Measurements from ENCODE around the gene GAK. TPM values are rescaled to one million over a fixed set of nuclear protein-coding genes. Genes with fewer than 3 reads are reported as not detected.
A peak's percentile ranks its signal among the peaks of the same experiment; 100 is the strongest.

The GAK gene
- total and polyA plus RNA-seq, 2 experiments from 2014 or later: 87.1 to 88.4 TPM

- Histone ChIP-seq H3K9me2 (replicated peaks; ENCODE audit: insufficient read depth) (no peaks in the 10 kb centered on the region), H3K27me3 (no peaks in the 10 kb centered on the region), H3K4me2 (no peak overlapping the region), H3K4me1 (ENCODE audit: insufficient read depth) (no peaks in the 10 kb centered on the region), H2AFZ (no peak overlapping the region), H3K36me3 (replicated peaks; ENCODE audit: insufficient read depth, low read depth) (no peaks in the 10 kb centered on the region), H3K9me3 (ENCODE audit: low read depth) (no peaks in the 10 kb centered on the region), H3K79me2 (no peaks in the 10 kb centered on the region), H4K20me1 (ENCODE audit: insufficient read depth, poor library complexity, severe bottlenecking) (no peaks in the 10 kb centered on the region), H3K4me3 (no peak overlapping the region), H3K27ac (no peak overlapping the region)
- DNase-seq (ENCODE audit: low spot score): no peak
- TF ChIP-seq EZH2phosphoT487 (IDR thresholded peaks at IDR 0.05; ENCODE audit: low read depth, severe bottlenecking, unreplicated experiment) (no peak), EZH2 (IDR thresholded peaks at IDR 0.05; ENCODE audit: borderline replicate concordance) (no peak), CTCF (IDR thresholded peaks at IDR 0.05; ENCODE audit: poor library complexity) (peak; percentile 8)
- 95% methylated on average over 24 of the region's 24 CpGs for WGBS (ENCODE audit: low lambda C conversion rate, missing lambda C conversion rate)
Observed at GRCh38 chr4:876780-877179, 55.3 kb downstream of the GAK start.

- no peaks in the 10 kb centered on the region for H3K36me3 ChIP-seq (replicated peaks; ENCODE audit: insufficient read depth, low read depth)
- H2AFZ ChIP-seq: no peak overlapping the region
- H3K4me2 ChIP-seq: no peak overlapping the region
- H3K27ac ChIP-seq: no peak overlapping the region
- H3K4me3 ChIP-seq: no peak overlapping the region
- no peaks in the 10 kb centered on the region for H3K4me1 ChIP-seq (ENCODE audit: insufficient read depth)
- H3K79me2 ChIP-seq: no peaks in the 10 kb centered on the region
- no peaks in the 10 kb centered on the region for H3K27me3 ChIP-seq
- no peaks in the 10 kb centered on the region for H3K9me3 ChIP-seq (ENCODE audit: low read depth)
- no peaks in the 10 kb centered on the region for H4K20me1 ChIP-seq (ENCODE audit: insufficient read depth, poor library complexity, severe bottlenecking)
- TF ChIP-seq EZH2 (IDR thresholded peaks at IDR 0.05; ENCODE audit: borderline replicate concordance) (no peak), EZH2phosphoT487 (IDR thresholded peaks at IDR 0.05; ENCODE audit: low read depth, severe bottlenecking, unreplicated experiment) (no peak), CTCF (IDR thresholded peaks at IDR 0.05; ENCODE audit: poor library complexity) (no peak)
- WGBS (ENCODE audit: low lambda C conversion rate, missing lambda C conversion rate): 94% methylated on average over 26 of the region's 26 CpGs
- H3K9me2 ChIP-seq (replicated peaks; ENCODE audit: insufficient read depth): no peaks in the 10 kb centered on the region
- no peak for DNase-seq (ENCODE audit: low spot score)
Observed at GRCh38 chr4:875818-876423, 56.2 kb downstream of the GAK start.

GRCh38 chr4:874971-875817 is 56.9 kb downstream of the GAK start:
- H3K27ac ChIP-seq: no peak overlapping the region
- H3K9me3 ChIP-seq (ENCODE audit: low read depth): no peaks in the 10 kb centered on the region
- DNase-seq (ENCODE audit: low spot score): no peak
- no peaks in the 10 kb centered on the region for H3K27me3 ChIP-seq
- no peaks in the 10 kb centered on the region for H3K79me2 ChIP-seq
- no peaks in the 10 kb centered on the region for H3K9me2 ChIP-seq (replicated peaks; ENCODE audit: insufficient read depth)
- H3K4me1 ChIP-seq (ENCODE audit: insufficient read depth): no peaks in the 10 kb centered on the region
- H2AFZ ChIP-seq: no peak overlapping the region
- no peak overlapping the region for H3K4me2 ChIP-seq
- H4K20me1 ChIP-seq (ENCODE audit: insufficient read depth, poor library complexity, severe bottlenecking): no peaks in the 10 kb centered on the region
- no peak for TF ChIP-seq CTCF (IDR thresholded peaks at IDR 0.05; ENCODE audit: poor library complexity)
- no peak for TF ChIP-seq EZH2 (IDR thresholded peaks at IDR 0.05; ENCODE audit: borderline replicate concordance)
- no peak for TF ChIP-seq EZH2phosphoT487 (IDR thresholded peaks at IDR 0.05; ENCODE audit: low read depth, severe bottlenecking, unreplicated experiment)
- H3K36me3 ChIP-seq (replicated peaks; ENCODE audit: insufficient read depth, low read depth): no peaks in the 10 kb centered on the region
- no peak overlapping the region for H3K4me3 ChIP-seq
- 92% methylated on average over 17 of the region's 17 CpGs for WGBS (ENCODE audit: low lambda C conversion rate, missing lambda C conversion rate)

Measured in hepatocyte (in vitro differentiated cells).